GM23338 (cell line): ENCODE data around the gene ZNF76. TPM values are rescaled to one million over a fixed set of nuclear protein-coding genes. Genes with fewer than 3 reads are reported as not detected.

ENCODE experiments used
- ATAC-seq: fragments of 200-7000 bp; cut with Tn5 transposase; 3 replicates; pipeline ENCODE4 v1.9.1; 2020
- DNase-seq: peaks from one replicate; pipeline ENCODE4 v3.0.0-alpha.2; 2015; ENCODE audit warnings: low spot score
- H2AFZ ChIP-seq: fragments of 200-600 bp; sonication (generic); 2 replicates; pipeline ENCODE4 v1.8.0; 2016; ENCODE audit warnings: antibody characterized with exemption, mild to moderate bottlenecking, moderate library complexity
- H3F3A ChIP-seq: fragments of 200-600 bp; sonication (generic); replicated peaks from 2 replicates; pipeline ENCODE4 v1.8.0; 2017; ENCODE audit warnings: antibody characterized with exemption, mixed run types, low read depth
- H3K27ac ChIP-seq: fragments of 200-600 bp; sonication (generic); 2 replicates; pipeline ENCODE4 v1.6.1; 2016; ENCODE audit warnings: low read depth
- H3K27me3 ChIP-seq: fragments of 200-600 bp; sonication (generic); 2 replicates; pipeline ENCODE4 v1.8.0; 2016; ENCODE audit warnings: mild to moderate bottlenecking, mixed run types, moderate library complexity; ENCODE audit not compliant: insufficient read depth
- H3K36me3 ChIP-seq: fragments of 200-600 bp; sonication (generic); 2 replicates; pipeline ENCODE4 v1.8.0; 2016; ENCODE audit warnings: mild to moderate bottlenecking; ENCODE audit not compliant: insufficient read depth
- H3K4me1 ChIP-seq: fragments of 200-600 bp; sonication (generic); 2 replicates; pipeline ENCODE4 v1.8.0; 2016; ENCODE audit warnings: mild to moderate bottlenecking, moderate library complexity; ENCODE audit not compliant: insufficient read depth
- H3K4me2 ChIP-seq: fragments of 200-600 bp; sonication (generic); 2 replicates; pipeline ENCODE4 v1.7.1; 2017; ENCODE audit warnings: mixed run types
- H3K4me3 ChIP-seq: fragments of 200-600 bp; sonication (generic); 2 replicates; pipeline ENCODE4 v1.6.1; 2016; ENCODE audit warnings: mixed run types
- H3K79me2 ChIP-seq: fragments of 200-600 bp; sonication (generic); replicated peaks from 2 replicates; pipeline ENCODE4 v1.8.0; 2017; ENCODE audit warnings: mild to moderate bottlenecking; ENCODE audit not compliant: insufficient read depth
- H3K9me2 ChIP-seq: fragments of 200-600 bp; sonication (generic); 2 replicates; pipeline ENCODE4 v1.8.0; 2017; ENCODE audit not compliant: insufficient read depth
- H4K20me1 ChIP-seq: fragments of 200-600 bp; sonication (generic); replicated peaks from 2 replicates; pipeline ENCODE4 v1.8.0; 2017; ENCODE audit warnings: mild to moderate bottlenecking; ENCODE audit not compliant: insufficient read depth
- H3K27ac Mint-ChIP-seq: 2 replicates; pipeline ENCODE4 v1.8.0; 2020; ENCODE audit warnings: inconsistent platforms, mild to moderate bottlenecking, moderate library complexity, mixed read lengths
- H3K27me3 Mint-ChIP-seq: 3 replicates; pipeline ENCODE4 v1.8.0; 2022; ENCODE audit warnings: low read depth, mild to moderate bottlenecking, moderate library complexity, mixed read lengths, inconsistent platforms; ENCODE audit not compliant: insufficient read depth, poor library complexity
- H3K36me3 Mint-ChIP-seq: 3 replicates; pipeline ENCODE4 v1.8.0; 2021; ENCODE audit warnings: low read depth, mild to moderate bottlenecking, inconsistent platforms, moderate library complexity, mixed read lengths
- H3K4me1 Mint-ChIP-seq: 3 replicates; pipeline ENCODE4 v1.8.0; 2020; ENCODE audit warnings: mild to moderate bottlenecking, inconsistent platforms, mixed read lengths
- H3K4me3 Mint-ChIP-seq: 3 replicates; pipeline ENCODE4 v1.8.0; 2021; ENCODE audit warnings: moderate library complexity, mild to moderate bottlenecking, inconsistent platforms, mixed read lengths
- H3K9me3 Mint-ChIP-seq: 3 replicates; pipeline ENCODE4 v1.8.0; 2020; ENCODE audit warnings: moderate library complexity, mild to moderate bottlenecking, inconsistent platforms, mixed read lengths
- CREB1 ChIP-seq: fragments of 250-450 bp; sonication (Bioruptor Pico); IDR thresholded peaks from 2 replicates; pipeline ENCODE4 v1.5.0; 2020; ENCODE audit warnings: low read depth, mild to moderate bottlenecking, moderate library complexity
- EZH2 ChIP-seq: fragments of 200-600 bp; sonication (generic); IDR thresholded peaks from one replicate; pipeline ENCODE4 v1.8.0; 2017; ENCODE audit warnings: antibody characterized with exemption, mild to moderate bottlenecking, low read depth; ENCODE audit not compliant: unreplicated experiment
- EZH2phosphoT487 ChIP-seq: fragments of 200-600 bp; sonication (generic); IDR thresholded peaks from one replicate; pipeline ENCODE4 v1.8.1; 2018; ENCODE audit warnings: antibody characterized with exemption; ENCODE audit not compliant: unreplicated experiment
- JUNB ChIP-seq: IDR thresholded peaks from one replicate; pipeline ENCODE4 v1.6.1; 2016; ENCODE audit warnings: antibody characterized with exemption; ENCODE audit not compliant: unreplicated experiment
- NANOG ChIP-seq: IDR thresholded peaks from 2 replicates; pipeline ENCODE4 v1.6.1; 2016; ENCODE audit warnings: antibody characterized with exemption, borderline replicate concordance
- POLR2AphosphoS5 ChIP-seq: IDR thresholded peaks from 2 replicates; pipeline ENCODE4 v1.6.1; 2016; ENCODE audit warnings: antibody characterized with exemption, low read depth
- STAT1 ChIP-seq: IDR thresholded peaks from one replicate; pipeline ENCODE4 v1.6.1; 2016; ENCODE audit warnings: antibody characterized with exemption; ENCODE audit not compliant: unreplicated experiment
- ZNF114 ChIP-seq: fragments of 250-450 bp; sonication (Bioruptor Pico); IDR thresholded peaks from 2 replicates; pipeline ENCODE4 v1.5.0; 2020; ENCODE audit warnings: mild to moderate bottlenecking, moderate library complexity
- ZNF331 ChIP-seq: fragments of 250-450 bp; sonication (Bioruptor Pico); IDR thresholded peaks from 2 replicates; pipeline ENCODE4 v1.5.0; 2020; ENCODE audit warnings: low read depth, mild to moderate bottlenecking, moderate library complexity
- polyA plus RNA-seq: library from polyadenylated mRNA; unstranded; fragments of >200 nt; fragmentation: Nextera tagmentation; extraction: Ambion mirVana; gene quantifications from 2 replicates; pipeline ENCODE4 v1.2.1, GENCODE V29; 2016
- total RNA-seq: library from RNA; depleted of rRNA; stranded (reverse); fragments of >200 nt; shearing (Covaris generic); gene quantifications from 2 replicates; pipeline ENCODE4 v1.2.3, GENCODE V29; 2014
- TF ChIP-seq, protein P1 (sequence below), 2 experiments: fragments of 200-600 bp in 1 of 2; sonication (generic) in 1 of 2; conservative IDR thresholded peaks; 2 replicates each; pipeline versions ENCODE4 v1.5.1 to v1.6.1; 2016 to 2017; ENCODE audit warnings: antibody characterized with exemption in 2 of 2, low read depth in 2 of 2, mild to moderate bottlenecking in 2 of 2, moderate library complexity in 1 of 2
- TF ChIP-seq, protein P2 (sequence below): IDR thresholded peaks from 2 replicates; pipeline ENCODE4 v1.6.1; 2016; ENCODE audit warnings: antibody characterized with exemption
- TF ChIP-seq, protein P3 (sequence below): IDR thresholded peaks from one replicate; pipeline ENCODE4 v1.6.1; 2018; ENCODE audit warnings: antibody characterized with exemption; ENCODE audit not compliant: unreplicated experiment
- TF ChIP-seq, protein P4 (sequence below): fragments of 250-450 bp; sonication (Bioruptor Pico); IDR thresholded peaks from 2 replicates; pipeline ENCODE4 v1.5.0; 2020; ENCODE audit warnings: mild to moderate bottlenecking, moderate library complexity

Gene ZNF76
- total and polyA plus RNA-seq, 2 experiments from 2014 or later, result 12.5 to 18.8 TPM

DNA sequence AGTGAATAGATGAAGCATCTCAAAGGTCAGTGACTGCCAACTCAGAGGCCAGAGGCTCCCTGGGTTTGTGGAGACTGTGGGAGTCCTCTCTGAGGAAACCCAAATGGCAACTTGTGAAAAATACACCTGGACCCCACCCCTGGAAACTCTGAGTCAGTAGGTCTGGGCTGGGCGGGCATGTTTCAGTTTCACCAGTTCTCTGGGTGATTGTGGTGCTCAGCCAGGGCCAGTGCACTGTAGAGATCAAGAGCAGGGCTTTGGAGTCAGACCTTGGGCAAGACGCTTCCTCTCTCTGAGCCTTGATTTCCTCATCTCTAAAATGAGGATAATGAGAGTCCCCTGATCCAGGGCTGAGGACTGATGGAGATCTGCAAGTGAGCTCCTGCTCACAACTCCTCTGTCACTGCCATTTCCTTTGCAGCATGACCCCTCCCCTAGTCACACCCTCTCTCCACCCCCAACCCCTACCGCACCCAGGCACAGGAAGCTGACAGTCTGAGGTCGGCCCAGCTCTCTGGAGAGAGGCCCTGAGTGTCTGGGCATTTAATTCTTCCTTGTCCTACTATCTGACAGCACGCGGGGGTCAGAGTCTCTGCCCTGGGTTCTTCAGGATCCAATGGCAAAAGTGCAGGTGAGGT lies 43.2 kb downstream of the ZNF76 start:
- Histone ChIP-seq H3K27ac (no peak overlapping the region), H2AFZ (peak overlapping the region; percentile 6; the same call in 1 of the 2 replicates), H3K27me3 (no peaks in the 10 kb centered on the region), H3K4me3 (no peak overlapping the region), H3K4me1 (peaks cover 26% of the 10 kb centered on the region), H3F3A (no peaks in the 10 kb centered on the region), H4K20me1 (no peaks in the 10 kb centered on the region), H3K4me2 (peak overlapping the region; percentile 61), H3K9me2 (no peaks in the 10 kb centered on the region), H3K36me3 (no peaks in the 10 kb centered on the region), H3K79me2 (no peaks in the 10 kb centered on the region)
- Mint-ChIP-seq H3K4me1 (peaks cover 30% of the 10 kb centered on the region), H3K27ac (no peak overlapping the region), H3K27me3 (peaks cover 8% of the 10 kb centered on the region), H3K9me3 (no peaks in the 10 kb centered on the region), H3K36me3 (peaks cover 3% of the 10 kb centered on the region; the same call in 1 of the 3 replicates), H3K4me3 (peak overlapping the region; percentile 23; the same call in 1 of the 3 replicates)
- DNase-seq (peak; percentile 75), ATAC-seq (peak; percentile 90)
- TF ChIP-seq POLR2AphosphoS5 (no peak), JUNB (no peak), ZNF114 (CRISPR knock-in tag) (no peak), ZNF331 (CRISPR knock-in tag) (no peak), NANOG (no peak), EZH2phosphoT487 (no peak), EZH2 (no peak), STAT1 (no peak), CREB1 (CRISPR knock-in tag) (no peak)
- TF ChIP-seq, protein P1, sequence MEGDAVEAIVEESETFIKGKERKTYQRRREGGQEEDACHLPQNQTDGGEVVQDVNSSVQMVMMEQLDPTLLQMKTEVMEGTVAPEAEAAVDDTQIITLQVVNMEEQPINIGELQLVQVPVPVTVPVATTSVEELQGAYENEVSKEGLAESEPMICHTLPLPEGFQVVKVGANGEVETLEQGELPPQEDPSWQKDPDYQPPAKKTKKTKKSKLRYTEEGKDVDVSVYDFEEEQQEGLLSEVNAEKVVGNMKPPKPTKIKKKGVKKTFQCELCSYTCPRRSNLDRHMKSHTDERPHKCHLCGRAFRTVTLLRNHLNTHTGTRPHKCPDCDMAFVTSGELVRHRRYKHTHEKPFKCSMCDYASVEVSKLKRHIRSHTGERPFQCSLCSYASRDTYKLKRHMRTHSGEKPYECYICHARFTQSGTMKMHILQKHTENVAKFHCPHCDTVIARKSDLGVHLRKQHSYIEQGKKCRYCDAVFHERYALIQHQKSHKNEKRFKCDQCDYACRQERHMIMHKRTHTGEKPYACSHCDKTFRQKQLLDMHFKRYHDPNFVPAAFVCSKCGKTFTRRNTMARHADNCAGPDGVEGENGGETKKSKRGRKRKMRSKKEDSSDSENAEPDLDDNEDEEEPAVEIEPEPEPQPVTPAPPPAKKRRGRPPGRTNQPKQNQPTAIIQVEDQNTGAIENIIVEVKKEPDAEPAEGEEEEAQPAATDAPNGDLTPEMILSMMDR (conservative IDR thresholded peaks at IDR 0.05; ENCODE audit: low read depth in 2 of 2), result no peak
- TF ChIP-seq, protein P2, sequence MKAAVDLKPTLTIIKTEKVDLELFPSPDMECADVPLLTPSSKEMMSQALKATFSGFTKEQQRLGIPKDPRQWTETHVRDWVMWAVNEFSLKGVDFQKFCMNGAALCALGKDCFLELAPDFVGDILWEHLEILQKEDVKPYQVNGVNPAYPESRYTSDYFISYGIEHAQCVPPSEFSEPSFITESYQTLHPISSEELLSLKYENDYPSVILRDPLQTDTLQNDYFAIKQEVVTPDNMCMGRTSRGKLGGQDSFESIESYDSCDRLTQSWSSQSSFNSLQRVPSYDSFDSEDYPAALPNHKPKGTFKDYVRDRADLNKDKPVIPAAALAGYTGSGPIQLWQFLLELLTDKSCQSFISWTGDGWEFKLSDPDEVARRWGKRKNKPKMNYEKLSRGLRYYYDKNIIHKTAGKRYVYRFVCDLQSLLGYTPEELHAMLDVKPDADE, result no peak
- TF ChIP-seq, protein P3, sequence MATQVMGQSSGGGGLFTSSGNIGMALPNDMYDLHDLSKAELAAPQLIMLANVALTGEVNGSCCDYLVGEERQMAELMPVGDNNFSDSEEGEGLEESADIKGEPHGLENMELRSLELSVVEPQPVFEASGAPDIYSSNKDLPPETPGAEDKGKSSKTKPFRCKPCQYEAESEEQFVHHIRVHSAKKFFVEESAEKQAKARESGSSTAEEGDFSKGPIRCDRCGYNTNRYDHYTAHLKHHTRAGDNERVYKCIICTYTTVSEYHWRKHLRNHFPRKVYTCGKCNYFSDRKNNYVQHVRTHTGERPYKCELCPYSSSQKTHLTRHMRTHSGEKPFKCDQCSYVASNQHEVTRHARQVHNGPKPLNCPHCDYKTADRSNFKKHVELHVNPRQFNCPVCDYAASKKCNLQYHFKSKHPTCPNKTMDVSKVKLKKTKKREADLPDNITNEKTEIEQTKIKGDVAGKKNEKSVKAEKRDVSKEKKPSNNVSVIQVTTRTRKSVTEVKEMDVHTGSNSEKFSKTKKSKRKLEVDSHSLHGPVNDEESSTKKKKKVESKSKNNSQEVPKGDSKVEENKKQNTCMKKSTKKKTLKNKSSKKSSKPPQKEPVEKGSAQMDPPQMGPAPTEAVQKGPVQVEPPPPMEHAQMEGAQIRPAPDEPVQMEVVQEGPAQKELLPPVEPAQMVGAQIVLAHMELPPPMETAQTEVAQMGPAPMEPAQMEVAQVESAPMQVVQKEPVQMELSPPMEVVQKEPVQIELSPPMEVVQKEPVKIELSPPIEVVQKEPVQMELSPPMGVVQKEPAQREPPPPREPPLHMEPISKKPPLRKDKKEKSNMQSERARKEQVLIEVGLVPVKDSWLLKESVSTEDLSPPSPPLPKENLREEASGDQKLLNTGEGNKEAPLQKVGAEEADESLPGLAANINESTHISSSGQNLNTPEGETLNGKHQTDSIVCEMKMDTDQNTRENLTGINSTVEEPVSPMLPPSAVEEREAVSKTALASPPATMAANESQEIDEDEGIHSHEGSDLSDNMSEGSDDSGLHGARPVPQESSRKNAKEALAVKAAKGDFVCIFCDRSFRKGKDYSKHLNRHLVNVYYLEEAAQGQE, result no peak
- TF ChIP-seq, protein P4, sequence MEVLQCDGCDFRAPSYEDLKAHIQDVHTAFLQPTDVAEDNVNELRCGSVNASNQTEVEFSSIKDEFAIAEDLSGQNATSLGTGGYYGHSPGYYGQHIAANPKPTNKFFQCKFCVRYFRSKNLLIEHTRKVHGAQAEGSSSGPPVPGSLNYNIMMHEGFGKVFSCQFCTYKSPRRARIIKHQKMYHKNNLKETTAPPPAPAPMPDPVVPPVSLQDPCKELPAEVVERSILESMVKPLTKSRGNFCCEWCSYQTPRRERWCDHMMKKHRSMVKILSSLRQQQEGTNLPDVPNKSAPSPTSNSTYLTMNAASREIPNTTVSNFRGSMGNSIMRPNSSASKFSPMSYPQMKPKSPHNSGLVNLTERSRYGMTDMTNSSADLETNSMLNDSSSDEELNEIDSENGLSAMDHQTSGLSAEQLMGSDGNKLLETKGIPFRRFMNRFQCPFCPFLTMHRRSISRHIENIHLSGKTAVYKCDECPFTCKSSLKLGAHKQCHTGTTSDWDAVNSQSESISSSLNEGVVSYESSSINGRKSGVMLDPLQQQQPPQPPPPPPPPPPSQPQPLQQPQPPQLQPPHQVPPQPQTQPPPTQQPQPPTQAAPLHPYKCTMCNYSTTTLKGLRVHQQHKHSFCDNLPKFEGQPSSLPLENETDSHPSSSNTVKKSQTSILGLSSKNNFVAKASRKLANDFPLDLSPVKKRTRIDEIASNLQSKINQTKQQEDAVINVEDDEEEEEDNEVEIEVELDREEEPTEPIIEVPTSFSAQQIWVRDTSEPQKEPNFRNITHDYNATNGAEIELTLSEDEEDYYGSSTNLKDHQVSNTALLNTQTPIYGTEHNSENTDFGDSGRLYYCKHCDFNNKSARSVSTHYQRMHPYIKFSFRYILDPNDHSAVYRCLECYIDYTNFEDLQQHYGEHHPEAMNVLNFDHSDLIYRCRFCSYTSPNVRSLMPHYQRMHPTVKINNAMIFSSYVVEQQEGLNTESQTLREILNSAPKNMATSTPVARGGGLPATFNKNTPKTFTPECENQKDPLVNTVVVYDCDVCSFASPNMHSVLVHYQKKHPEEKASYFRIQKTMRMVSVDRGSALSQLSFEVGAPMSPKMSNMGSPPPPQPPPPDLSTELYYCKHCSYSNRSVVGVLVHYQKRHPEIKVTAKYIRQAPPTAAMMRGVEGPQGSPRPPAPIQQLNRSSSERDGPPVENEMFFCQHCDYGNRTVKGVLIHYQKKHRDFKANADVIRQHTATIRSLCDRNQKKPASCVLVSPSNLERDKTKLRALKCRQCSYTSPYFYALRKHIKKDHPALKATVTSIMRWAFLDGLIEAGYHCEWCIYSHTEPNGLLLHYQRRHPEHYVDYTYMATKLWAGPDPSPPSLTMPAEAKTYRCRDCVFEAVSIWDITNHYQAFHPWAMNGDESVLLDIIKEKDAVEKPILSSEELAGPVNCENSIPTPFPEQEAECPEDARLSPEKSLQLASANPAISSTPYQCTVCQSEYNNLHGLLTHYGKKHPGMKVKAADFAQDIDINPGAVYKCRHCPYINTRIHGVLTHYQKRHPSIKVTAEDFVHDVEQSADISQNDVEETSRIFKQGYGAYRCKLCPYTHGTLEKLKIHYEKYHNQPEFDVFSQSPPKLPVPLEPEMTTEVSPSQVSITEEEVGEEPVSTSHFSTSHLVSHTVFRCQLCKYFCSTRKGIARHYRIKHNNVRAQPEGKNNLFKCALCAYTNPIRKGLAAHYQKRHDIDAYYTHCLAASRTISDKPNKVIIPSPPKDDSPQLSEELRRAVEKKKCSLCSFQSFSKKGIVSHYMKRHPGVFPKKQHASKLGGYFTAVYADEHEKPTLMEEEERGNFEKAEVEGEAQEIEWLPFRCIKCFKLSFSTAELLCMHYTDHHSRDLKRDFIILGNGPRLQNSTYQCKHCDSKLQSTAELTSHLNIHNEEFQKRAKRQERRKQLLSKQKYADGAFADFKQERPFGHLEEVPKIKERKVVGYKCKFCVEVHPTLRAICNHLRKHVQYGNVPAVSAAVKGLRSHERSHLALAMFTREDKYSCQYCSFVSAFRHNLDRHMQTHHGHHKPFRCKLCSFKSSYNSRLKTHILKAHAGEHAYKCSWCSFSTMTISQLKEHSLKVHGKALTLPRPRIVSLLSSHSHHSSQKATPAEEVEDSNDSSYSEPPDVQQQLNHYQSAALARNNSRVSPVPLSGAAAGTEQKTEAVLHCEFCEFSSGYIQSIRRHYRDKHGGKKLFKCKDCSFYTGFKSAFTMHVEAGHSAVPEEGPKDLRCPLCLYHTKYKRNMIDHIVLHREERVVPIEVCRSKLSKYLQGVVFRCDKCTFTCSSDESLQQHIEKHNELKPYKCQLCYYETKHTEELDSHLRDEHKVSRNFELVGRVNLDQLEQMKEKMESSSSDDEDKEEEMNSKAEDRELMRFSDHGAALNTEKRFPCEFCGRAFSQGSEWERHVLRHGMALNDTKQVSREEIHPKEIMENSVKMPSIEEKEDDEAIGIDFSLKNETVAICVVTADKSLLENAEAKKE (CRISPR knock-in tag), result no peak
